Neuron (in vitro differentiated cells): ENCODE measurements around the gene HNRNPC.
A peak's percentile ranks its signal among the peaks of the same experiment; 100 is the strongest.

Source experiments
- H2AFZ ChIP-seq: one replicate; pipeline ENCODE4 v1.6.1; 2013; ENCODE audit warnings: low read depth, mild to moderate bottlenecking, inconsistent platforms, low read length, moderate library complexity
- H3K27me3 ChIP-seq: one replicate; pipeline ENCODE4 v1.6.1; 2013; ENCODE audit warnings: low read length; ENCODE audit not compliant: insufficient read depth
- H3K36me3 ChIP-seq: one replicate; pipeline ENCODE4 v1.6.1; 2013; ENCODE audit warnings: low read length; ENCODE audit not compliant: insufficient read depth
- H3K4me1 ChIP-seq: one replicate; pipeline ENCODE4 v1.6.1; 2013; ENCODE audit warnings: low read length; ENCODE audit not compliant: insufficient read depth
- H3K4me3 ChIP-seq: 2 replicates; pipeline ENCODE4 v1.5.1; 2013; ENCODE audit warnings: mild to moderate bottlenecking, low read length, moderate library complexity
- H3K9me3 ChIP-seq: one replicate; pipeline ENCODE4 v1.6.1; 2013; ENCODE audit warnings: low read length

HNRNPC gene

DNA sequence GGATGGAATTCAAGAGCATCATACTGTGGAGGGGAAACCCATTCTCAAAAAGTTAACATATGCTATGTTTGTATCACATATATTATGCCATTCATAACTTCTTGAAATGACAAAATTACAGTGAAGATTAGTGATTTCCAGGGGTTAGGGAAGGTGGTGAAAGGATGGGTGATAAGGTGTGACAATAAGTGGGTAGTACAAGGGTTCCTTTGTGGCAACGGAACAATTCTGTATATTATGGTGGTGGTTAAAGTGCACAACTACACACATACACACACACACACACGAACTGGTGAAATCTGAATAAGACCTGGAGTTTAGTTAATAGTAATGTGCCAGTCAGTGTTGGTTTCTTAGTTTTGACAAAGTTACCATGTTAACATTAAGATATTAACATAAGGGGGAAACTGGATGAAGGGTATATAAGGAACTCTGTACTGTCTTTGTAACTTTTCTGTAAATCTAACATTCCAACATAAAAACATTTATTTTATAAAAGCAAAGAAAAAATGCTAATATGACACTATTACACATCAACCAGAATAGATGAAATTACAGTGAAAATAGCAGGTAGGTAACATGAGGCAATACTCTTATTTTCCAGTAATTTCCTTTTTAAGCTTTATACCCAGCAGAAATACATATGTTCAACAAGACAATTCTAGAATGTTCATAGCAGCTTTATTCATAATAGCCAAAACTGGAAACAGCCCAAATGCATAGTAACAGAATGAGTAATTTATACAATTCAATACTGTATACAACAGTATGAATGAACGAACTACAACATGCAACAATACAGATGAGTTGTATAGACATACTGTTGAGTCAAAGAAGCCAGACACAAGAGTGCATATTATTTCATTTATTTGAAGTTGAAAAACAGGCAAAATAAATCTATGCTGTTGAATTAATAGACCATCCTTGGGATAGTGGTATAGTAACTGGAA is 69.4 kb downstream of the HNRNPC start:
- Histone ChIP-seq H3K9me3 (no peaks in the 10 kb centered on the region), H3K36me3 (peaks cover 8% of the 10 kb centered on the region), H3K4me3 (no peak overlapping the region), H2AFZ (no peak overlapping the region), H3K27me3 (no peaks in the 10 kb centered on the region), H3K4me1 (no peaks in the 10 kb centered on the region)

DNA sequence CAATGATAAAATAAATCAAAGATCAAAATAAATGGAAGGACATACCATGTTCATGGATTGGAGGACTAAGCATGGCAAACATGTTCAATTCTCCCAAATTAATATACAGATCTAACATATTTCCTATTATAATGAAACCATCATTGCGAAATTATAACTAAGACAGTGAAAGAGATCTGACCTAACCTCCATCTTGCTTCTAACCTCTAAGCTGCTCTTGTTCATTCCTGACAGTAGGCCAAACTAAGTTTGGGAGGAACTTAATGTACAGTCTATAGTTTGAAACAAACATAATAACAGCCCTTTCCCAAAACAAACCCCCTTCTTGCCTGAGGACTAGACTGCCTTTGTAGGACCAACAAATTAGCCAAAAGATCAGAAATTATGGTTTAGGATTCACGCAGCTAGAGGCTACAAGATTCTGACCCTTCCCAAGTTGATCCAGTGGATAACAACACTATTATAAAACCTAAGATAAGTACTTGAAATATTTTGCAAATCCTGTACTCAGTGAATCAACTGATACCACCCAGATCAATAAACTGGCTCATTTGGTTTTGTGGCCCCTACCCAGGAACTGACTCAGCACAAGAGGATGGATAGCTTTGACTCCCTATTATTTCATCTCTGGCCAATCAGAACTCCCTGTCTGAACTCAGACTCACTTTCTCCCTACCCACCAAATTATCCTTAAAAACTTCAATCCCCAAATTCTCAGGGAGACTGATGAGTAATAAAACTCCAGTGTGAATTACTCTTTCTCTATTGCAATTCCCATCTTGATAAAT is 71.6 kb downstream of the HNRNPC start:
- no peak overlapping the region for H3K4me3 ChIP-seq
- no peaks in the 10 kb centered on the region for H3K9me3 ChIP-seq
- no peaks in the 10 kb centered on the region for H3K36me3 ChIP-seq
- H3K27me3 ChIP-seq = no peaks in the 10 kb centered on the region
- no peaks in the 10 kb centered on the region for H3K4me1 ChIP-seq
- H2AFZ ChIP-seq = no peak overlapping the region

DNA sequence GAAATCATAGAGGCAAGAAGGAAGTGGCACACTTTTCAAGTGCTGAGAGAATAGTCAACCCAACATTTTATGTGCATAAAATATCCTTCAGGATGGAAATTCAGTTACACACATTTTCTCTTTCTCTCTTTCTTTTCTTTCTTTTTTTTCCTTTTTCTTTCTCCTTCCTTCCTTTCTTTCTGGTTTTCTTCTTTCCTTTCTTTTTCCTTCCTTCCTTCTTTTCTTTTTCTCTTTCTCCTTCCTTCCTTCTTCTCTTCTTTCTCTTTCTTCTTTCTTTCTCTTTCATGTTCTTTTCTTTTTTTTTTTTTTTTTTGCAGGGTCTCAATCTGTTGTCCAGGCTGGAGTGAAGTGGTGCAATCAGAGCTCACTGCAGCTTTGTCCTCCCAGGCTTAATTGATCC is 74.6 kb downstream of the HNRNPC start:
- no peaks in the 10 kb centered on the region for H3K9me3 ChIP-seq
- H3K36me3 ChIP-seq = no peaks in the 10 kb centered on the region
- no peak overlapping the region for H2AFZ ChIP-seq
- no peaks in the 10 kb centered on the region for H3K4me1 ChIP-seq
- H3K4me3 ChIP-seq = no peak overlapping the region
- no peaks in the 10 kb centered on the region for H3K27me3 ChIP-seq

DNA sequence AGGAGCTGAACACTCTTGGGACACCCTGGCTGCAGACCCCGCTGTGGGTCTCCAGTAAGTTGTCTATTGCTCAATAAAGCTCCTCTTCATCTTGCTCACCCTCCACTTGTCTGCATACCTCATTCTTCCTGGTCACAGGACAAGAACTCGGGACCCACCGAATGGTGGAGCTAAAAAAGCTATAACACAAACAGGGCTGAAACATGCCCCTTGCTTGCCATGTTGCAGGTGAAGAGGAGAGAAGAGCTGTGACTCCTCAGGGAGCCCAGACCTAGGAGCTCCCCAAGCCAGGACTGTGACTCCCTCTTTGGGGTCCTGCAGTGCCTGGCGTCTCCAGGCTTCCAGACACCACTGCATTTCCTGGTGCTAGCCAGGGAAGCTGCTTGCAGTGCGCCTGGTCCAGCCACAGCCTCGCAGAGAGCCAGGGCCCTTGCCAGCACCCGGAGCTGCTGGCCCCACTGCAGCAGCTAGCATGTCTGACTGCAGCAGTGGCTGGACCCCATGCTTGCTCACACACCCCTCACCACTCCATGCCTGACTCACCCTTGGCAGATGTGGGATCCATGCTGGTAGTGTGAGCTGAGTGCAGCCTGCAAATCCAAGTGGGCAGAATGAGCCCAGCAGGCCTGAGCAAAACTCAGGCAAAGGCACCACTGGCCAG is 76.2 kb downstream of the HNRNPC start:
- no peaks in the 10 kb centered on the region for H3K27me3 ChIP-seq
- H3K4me3 ChIP-seq = no peak overlapping the region
- no peak overlapping the region for H2AFZ ChIP-seq
- peaks cover under 1% of the 10 kb centered on the region for H3K9me3 ChIP-seq
- H3K36me3 ChIP-seq = no peaks in the 10 kb centered on the region
- no peaks in the 10 kb centered on the region for H3K4me1 ChIP-seq

DNA sequence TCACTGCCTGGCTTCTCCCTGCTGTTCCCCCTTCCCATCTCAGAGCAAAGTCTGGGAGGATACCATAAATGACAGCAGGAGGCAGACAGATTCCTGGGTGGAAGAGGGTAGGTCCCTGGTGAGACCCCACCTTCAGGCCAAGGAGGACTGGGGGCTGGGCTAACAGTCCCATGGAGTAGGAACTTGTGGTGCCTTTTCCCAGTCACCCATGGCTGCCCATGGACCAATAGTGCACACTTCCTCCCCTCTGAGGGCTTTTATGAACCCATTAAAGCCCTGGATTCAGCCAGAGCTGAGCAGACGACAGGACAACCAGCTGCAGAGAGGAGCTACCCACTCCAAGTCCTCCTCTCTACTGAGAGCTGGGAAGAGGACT is 76.8 kb downstream of the HNRNPC start:
- no peaks in the 10 kb centered on the region for H3K27me3 ChIP-seq
- H3K36me3 ChIP-seq = no peaks in the 10 kb centered on the region
- H3K4me3 ChIP-seq = peak overlapping the region; percentile 52
- H3K4me1 ChIP-seq = no peaks in the 10 kb centered on the region
- peaks cover 2% of the 10 kb centered on the region for H3K9me3 ChIP-seq
- peak overlapping the region; percentile 96 for H2AFZ ChIP-seq

DNA sequence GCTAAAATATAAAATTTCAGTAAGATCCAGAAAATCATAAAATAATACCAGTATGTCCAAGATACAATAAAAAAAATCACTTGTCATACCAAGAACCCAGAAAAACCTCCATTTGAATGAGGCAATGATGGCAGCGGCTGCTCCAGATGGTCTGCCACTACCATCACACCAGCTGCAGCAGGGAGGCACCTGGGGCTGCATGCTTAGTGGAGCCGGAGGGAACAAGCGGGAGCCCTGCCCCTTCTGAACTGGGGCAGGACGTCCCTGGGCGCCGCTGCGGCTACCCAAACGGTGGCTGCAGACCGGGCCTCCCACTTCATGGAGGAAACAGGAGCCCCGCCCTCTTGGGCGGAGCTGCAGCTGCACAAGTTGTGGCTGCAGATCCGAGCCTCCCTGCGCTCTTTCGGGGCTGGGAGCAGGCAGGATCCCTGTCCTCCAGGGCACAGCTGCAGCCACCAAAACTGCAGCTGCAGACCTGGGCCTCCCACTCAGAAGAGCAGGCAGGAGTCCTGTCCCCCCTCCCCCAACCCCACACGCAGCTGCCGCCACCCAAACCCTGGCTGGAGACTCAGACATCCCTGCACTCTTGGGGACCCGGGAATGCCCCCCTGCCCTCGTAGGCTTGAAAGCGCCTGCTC is 77.3 kb downstream of the HNRNPC start:
- Histone ChIP-seq H3K4me1 (no peaks in the 10 kb centered on the region), H3K4me3 (peak overlapping the region; percentile 52), H2AFZ (peak overlapping the region; percentile 96), H3K9me3 (peaks cover 2% of the 10 kb centered on the region), H3K27me3 (no peaks in the 10 kb centered on the region), H3K36me3 (no peaks in the 10 kb centered on the region)

DNA sequence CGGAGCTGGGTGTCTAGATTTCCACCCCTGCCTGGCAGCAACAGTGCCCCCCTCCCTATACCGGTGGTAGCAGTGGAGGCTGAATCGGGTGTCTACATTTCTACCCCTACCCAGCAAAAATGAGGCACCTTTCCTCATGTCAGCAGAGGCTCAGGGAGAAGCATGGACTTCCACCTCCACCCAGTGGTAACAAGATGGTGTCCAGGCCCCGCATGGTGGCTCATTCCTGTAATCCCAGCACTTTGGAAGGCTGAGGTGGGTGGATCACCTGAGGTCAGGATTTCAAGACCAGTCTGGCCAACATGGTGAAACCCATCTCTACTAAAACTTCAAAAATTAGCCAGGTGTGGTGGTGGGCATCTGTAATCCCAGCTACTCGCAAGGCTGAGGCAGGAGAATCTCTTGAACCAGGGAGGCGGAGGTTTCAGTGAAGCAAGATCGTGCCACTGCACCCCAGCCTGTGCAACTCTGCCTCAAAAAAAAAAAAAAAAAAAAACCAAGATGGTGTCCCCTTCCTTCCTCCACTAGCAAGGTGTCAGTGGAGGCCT is 77.9 kb downstream of the HNRNPC start:
- H3K36me3 ChIP-seq = no peaks in the 10 kb centered on the region
- H3K4me1 ChIP-seq = no peaks in the 10 kb centered on the region
- peak overlapping the region; percentile 52 for H3K4me3 ChIP-seq
- H3K27me3 ChIP-seq = no peaks in the 10 kb centered on the region
- peaks cover 2% of the 10 kb centered on the region for H3K9me3 ChIP-seq
- H2AFZ ChIP-seq = peak overlapping the region; percentile 96

DNA sequence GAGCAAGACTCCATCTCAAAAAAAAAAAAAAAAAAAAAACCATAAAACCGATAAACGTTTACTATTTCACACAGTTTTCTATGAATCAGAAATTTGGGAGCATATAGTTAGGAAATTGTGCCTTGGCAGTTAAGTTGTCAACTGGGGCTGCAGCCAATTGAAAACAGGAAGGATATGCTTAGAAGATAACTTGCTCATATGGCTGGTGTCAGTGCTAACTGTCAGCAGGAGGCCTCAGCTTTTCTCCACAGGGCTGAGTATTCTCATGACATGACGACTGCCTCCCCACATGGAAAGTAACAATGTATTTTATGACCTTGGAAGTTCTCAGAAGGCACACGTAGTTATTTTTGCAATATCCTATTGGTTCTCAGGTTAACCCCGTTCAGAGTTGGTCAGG is 83.8 kb downstream of the HNRNPC start:
- Histone ChIP-seq H2AFZ (no peak overlapping the region), H3K4me3 (no peak overlapping the region), H3K27me3 (no peaks in the 10 kb centered on the region), H3K9me3 (peaks cover 2% of the 10 kb centered on the region), H3K36me3 (no peaks in the 10 kb centered on the region), H3K4me1 (no peaks in the 10 kb centered on the region)

DNA sequence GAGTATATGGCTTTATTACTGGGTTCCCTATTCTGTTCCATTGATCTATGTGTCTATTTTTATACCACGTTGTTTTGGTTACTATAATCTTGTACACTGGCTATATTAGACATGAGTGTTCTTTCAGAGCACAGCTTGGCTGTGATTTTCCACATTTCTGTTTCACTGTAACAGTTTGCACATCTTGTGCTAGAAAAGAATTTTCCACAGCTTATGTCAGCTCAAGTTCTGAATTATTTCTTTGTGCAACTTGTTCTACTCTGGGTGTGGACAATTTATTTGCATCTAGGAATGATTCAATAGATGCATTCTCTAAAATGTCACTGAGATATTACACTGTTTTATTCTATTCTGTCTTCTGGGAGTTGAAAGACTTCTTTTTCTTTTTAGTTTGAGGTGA is 85.0 kb downstream of the HNRNPC start:
- Histone ChIP-seq H3K27me3 (no peaks in the 10 kb centered on the region), H2AFZ (no peak overlapping the region), H3K4me3 (no peak overlapping the region), H3K4me1 (no peaks in the 10 kb centered on the region), H3K36me3 (no peaks in the 10 kb centered on the region), H3K9me3 (peaks cover 2% of the 10 kb centered on the region)

DNA sequence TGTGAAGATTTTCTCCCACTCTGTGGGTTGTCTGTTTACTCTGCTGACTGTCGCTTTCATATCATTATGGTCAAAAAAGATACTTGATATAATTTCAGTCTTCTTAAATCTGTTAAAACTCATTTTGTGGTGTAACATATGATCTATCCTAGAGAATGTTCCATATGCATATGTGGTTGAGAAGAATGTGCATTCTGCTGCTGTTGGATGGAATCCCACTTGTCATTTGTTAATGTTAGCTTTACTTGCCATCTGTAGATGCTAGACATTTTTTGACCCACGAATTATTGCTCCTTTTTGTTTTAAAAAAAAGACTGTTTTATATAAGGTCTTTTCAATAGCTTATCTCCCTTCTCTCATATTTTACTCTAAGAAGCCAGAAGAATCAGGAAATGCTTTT is 87.1 kb downstream of the HNRNPC start:
- H3K4me3 ChIP-seq = no peak overlapping the region
- H3K9me3 ChIP-seq = no peaks in the 10 kb centered on the region
- H3K4me1 ChIP-seq = no peaks in the 10 kb centered on the region
- no peaks in the 10 kb centered on the region for H3K36me3 ChIP-seq
- no peaks in the 10 kb centered on the region for H3K27me3 ChIP-seq
- H2AFZ ChIP-seq = no peak overlapping the region

DNA sequence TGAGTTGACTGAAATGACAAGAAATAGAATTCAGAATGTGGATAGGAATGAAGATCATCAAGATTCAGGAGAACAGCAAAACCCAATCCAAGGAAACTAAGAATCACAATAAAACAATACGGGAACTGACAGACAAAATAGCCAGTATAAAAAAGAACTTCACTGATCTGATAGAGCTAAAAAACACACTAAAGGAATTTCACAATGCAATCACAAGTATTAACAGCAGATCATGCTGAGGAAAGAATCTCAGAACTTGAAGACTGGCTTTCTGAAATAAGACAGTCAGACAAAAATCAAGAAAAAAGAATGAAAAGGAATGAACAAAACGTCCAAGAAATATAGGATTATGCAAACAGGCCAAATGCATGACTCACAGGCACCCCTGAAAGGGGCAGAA is 98.1 kb downstream of the HNRNPC start:
- Histone ChIP-seq H3K9me3 (no peaks in the 10 kb centered on the region), H2AFZ (no peak overlapping the region), H3K27me3 (no peaks in the 10 kb centered on the region)

DNA sequence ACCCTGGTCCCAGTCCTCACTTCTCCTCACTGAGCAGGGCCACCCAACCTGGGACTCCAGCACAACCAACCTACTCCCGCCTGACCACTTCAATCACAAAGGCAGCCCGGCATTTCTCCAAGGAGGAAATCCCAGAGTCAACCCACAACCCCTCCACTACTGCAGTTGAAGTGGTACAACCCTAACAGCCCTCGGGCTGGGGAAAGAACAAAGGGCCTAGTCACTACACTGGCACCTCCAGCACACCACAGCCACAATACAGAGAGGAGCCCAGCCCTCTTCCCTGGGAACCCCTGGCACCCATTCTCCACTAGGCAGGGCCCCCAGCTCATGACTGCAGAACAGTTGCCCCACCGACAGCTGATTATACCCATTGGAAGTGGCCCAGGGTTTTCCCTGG is 99.7 kb downstream of the HNRNPC start:
- H3K4me3 ChIP-seq = no peak overlapping the region
- H3K4me1 ChIP-seq = no peaks in the 10 kb centered on the region
- no peaks in the 10 kb centered on the region for H3K36me3 ChIP-seq
- no peaks in the 10 kb centered on the region for H3K27me3 ChIP-seq
- H3K9me3 ChIP-seq = no peaks in the 10 kb centered on the region
- no peak overlapping the region for H2AFZ ChIP-seq

More for the DNA sequence above, 98.1 kb downstream of the HNRNPC start:
- H3K4me3 ChIP-seq = no peak overlapping the region
- no peaks in the 10 kb centered on the region for H3K4me1 ChIP-seq
- H3K36me3 ChIP-seq = no peaks in the 10 kb centered on the region
